H1 (cell line): ENCODE data around the gene TADA2B. TPM values are rescaled to one million over a fixed set of nuclear protein-coding genes. Genes with fewer than 3 reads are reported as not detected.
A peak's percentile ranks its signal among the peaks of the same experiment; 100 is the strongest.

ENCODE experiments used
- MAFK ChIP-seq: IDR thresholded peaks from 2 replicates; pipeline ENCODE4 v1.6.1; 2012; ENCODE audit warnings: low read depth, mild to moderate bottlenecking, improper control_type of control experiment, low read length
- SAP30 ChIP-seq: fragments of 300-600 bp; sonication (generic); IDR thresholded peaks from 2 replicates; pipeline ENCODE4 v1.7.1; 2012; ENCODE audit warnings: low read length, moderate library complexity, mild to moderate bottlenecking, inconsistent platforms; ENCODE audit not compliant: insufficient read depth, insufficient replicate concordance
- ZNF274 ChIP-seq: IDR thresholded peaks from 2 replicates; pipeline ENCODE4 v1.7.0; 2012; ENCODE audit warnings: low read length, borderline replicate concordance; ENCODE audit errors: extremely low read depth
- polyA plus RNA-seq, 7 experiments: library from polyadenylated mRNA; depleted of rRNA in 3 of 7; stranded (reverse) in 5 of 7; unstranded in 2 of 7; fragments of >200 nt in 5 of 7; fragments of 200-250 nt in 2 of 7; gene quantifications; 1 replicate in 5 of 7; 2 replicates in 1 of 7; 4 replicates in 1 of 7; pipeline versions ENCODE4 v1.2.1 to v1.2.3, GENCODE V29; 2011 to 2013; ENCODE audit warnings: missing spikeins in 2 of 7, mixed read lengths in 2 of 7
- total RNA-seq: library from RNA; stranded (reverse); fragmentation: NEBNext Ultra II Directional; extraction: Animal tissue kit (Norgen Biotek cat#: 25700); gene quantifications from 2 replicates; pipeline ENCODE4 v1.2.1, GENCODE V29; 2021
- TF ChIP-seq, protein P1 (sequence below): fragments of 300-600 bp; sonication (generic); IDR thresholded peaks from 2 replicates; pipeline ENCODE4 v1.7.1; 2012; ENCODE audit warnings: low read length, moderate library complexity, mild to moderate bottlenecking, inconsistent platforms; ENCODE audit not compliant: insufficient replicate concordance
- TF ChIP-seq, protein P2 (sequence below), 3 experiments: IDR thresholded peaks; 1 replicate in 2 of 3; 2 replicates in 1 of 3; pipeline versions ENCODE4 v1.5.1 to v1.6.1; 2011; ENCODE audit warnings: low read length in 3 of 3, mild to moderate bottlenecking in 3 of 3, inconsistent platforms in 2 of 3, low read depth in 1 of 3, moderate library complexity in 1 of 3; ENCODE audit not compliant: insufficient read depth in 1 of 3; ENCODE audit errors: control extremely low read depth in 1 of 3

Gene TADA2B
- total and polyA plus RNA-seq, 2 of the 8 experiments (the other 6 are each of a cell fraction or from before 2014, with no cell fraction given): 5.7 to 12.1 TPM

DNA sequence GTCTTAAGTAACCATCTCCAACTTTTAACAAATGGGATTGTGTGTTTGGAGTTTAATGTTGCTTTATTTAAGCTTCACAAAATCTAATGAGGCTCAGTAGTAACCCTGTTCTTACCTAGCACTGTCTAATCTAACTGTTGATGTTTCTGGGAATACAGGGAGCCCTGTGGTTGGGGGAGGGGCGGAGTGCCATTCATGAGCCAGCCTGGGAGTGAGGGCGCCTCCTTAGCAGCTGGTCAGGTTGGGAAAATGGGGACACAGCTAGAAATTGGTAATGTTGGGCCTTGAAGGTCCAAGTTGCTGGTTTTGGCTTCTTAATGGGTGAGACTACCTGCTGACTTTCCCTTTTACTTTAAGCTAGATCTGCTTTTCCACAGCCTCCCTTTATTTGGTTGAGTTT lies 22.9 kb upstream of the TADA2B start (continued):
- TF ChIP-seq, protein P1, sequence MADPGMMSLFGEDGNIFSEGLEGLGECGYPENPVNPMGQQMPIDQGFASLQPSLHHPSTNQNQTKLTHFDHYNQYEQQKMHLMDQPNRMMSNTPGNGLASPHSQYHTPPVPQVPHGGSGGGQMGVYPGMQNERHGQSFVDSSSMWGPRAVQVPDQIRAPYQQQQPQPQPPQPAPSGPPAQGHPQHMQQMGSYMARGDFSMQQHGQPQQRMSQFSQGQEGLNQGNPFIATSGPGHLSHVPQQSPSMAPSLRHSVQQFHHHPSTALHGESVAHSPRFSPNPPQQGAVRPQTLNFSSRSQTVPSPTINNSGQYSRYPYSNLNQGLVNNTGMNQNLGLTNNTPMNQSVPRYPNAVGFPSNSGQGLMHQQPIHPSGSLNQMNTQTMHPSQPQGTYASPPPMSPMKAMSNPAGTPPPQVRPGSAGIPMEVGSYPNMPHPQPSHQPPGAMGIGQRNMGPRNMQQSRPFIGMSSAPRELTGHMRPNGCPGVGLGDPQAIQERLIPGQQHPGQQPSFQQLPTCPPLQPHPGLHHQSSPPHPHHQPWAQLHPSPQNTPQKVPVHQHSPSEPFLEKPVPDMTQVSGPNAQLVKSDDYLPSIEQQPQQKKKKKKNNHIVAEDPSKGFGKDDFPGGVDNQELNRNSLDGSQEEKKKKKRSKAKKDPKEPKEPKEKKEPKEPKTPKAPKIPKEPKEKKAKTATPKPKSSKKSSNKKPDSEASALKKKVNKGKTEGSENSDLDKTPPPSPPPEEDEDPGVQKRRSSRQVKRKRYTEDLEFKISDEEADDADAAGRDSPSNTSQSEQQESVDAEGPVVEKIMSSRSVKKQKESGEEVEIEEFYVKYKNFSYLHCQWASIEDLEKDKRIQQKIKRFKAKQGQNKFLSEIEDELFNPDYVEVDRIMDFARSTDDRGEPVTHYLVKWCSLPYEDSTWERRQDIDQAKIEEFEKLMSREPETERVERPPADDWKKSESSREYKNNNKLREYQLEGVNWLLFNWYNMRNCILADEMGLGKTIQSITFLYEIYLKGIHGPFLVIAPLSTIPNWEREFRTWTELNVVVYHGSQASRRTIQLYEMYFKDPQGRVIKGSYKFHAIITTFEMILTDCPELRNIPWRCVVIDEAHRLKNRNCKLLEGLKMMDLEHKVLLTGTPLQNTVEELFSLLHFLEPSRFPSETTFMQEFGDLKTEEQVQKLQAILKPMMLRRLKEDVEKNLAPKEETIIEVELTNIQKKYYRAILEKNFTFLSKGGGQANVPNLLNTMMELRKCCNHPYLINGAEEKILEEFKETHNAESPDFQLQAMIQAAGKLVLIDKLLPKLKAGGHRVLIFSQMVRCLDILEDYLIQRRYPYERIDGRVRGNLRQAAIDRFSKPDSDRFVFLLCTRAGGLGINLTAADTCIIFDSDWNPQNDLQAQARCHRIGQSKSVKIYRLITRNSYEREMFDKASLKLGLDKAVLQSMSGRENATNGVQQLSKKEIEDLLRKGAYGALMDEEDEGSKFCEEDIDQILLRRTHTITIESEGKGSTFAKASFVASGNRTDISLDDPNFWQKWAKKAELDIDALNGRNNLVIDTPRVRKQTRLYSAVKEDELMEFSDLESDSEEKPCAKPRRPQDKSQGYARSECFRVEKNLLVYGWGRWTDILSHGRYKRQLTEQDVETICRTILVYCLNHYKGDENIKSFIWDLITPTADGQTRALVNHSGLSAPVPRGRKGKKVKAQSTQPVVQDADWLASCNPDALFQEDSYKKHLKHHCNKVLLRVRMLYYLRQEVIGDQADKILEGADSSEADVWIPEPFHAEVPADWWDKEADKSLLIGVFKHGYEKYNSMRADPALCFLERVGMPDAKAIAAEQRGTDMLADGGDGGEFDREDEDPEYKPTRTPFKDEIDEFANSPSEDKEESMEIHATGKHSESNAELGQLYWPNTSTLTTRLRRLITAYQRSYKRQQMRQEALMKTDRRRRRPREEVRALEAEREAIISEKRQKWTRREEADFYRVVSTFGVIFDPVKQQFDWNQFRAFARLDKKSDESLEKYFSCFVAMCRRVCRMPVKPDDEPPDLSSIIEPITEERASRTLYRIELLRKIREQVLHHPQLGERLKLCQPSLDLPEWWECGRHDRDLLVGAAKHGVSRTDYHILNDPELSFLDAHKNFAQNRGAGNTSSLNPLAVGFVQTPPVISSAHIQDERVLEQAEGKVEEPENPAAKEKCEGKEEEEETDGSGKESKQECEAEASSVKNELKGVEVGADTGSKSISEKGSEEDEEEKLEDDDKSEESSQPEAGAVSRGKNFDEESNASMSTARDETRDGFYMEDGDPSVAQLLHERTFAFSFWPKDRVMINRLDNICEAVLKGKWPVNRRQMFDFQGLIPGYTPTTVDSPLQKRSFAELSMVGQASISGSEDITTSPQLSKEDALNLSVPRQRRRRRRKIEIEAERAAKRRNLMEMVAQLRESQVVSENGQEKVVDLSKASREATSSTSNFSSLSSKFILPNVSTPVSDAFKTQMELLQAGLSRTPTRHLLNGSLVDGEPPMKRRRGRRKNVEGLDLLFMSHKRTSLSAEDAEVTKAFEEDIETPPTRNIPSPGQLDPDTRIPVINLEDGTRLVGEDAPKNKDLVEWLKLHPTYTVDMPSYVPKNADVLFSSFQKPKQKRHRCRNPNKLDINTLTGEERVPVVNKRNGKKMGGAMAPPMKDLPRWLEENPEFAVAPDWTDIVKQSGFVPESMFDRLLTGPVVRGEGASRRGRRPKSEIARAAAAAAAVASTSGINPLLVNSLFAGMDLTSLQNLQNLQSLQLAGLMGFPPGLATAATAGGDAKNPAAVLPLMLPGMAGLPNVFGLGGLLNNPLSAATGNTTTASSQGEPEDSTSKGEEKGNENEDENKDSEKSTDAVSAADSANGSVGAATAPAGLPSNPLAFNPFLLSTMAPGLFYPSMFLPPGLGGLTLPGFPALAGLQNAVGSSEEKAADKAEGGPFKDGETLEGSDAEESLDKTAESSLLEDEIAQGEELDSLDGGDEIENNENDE: no peak
- TF ChIP-seq MAFK (no peak), ZNF274 (no peak), SAP30 (no peak)
- TF ChIP-seq, protein P2, sequence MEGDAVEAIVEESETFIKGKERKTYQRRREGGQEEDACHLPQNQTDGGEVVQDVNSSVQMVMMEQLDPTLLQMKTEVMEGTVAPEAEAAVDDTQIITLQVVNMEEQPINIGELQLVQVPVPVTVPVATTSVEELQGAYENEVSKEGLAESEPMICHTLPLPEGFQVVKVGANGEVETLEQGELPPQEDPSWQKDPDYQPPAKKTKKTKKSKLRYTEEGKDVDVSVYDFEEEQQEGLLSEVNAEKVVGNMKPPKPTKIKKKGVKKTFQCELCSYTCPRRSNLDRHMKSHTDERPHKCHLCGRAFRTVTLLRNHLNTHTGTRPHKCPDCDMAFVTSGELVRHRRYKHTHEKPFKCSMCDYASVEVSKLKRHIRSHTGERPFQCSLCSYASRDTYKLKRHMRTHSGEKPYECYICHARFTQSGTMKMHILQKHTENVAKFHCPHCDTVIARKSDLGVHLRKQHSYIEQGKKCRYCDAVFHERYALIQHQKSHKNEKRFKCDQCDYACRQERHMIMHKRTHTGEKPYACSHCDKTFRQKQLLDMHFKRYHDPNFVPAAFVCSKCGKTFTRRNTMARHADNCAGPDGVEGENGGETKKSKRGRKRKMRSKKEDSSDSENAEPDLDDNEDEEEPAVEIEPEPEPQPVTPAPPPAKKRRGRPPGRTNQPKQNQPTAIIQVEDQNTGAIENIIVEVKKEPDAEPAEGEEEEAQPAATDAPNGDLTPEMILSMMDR (IDR thresholded peaks at IDR 0.05; ENCODE audit: control extremely low read depth in 1 of 3, insufficient read depth in 1 of 3, low read depth in 1 of 3, low read length in 3 of 3): peak in 1 of 3 experiments; percentile 3; a peak in 1 of 4 replicates
